Brain microvascular endothelial cell (primary cell): ENCODE data around the gene FGF12.
A peak's percentile ranks its signal among the peaks of the same experiment; 100 is the strongest.

Source experiments
- DNase-seq: peaks from one replicate; pipeline ENCODE4 v3.0.0-alpha.2; 2020
- H3K27ac ChIP-seq: fragments of 250-450 bp; sonication (Bioruptor Pico); 2 replicates; pipeline ENCODE4 v1.5.1; 2020; ENCODE audit warnings: mild to moderate bottlenecking, moderate library complexity
- H3K27me3 ChIP-seq: fragments of 250-450 bp; sonication (Bioruptor Pico); replicated peaks from 2 replicates; pipeline ENCODE4 v1.5.1; 2020; ENCODE audit warnings: mild to moderate bottlenecking
- H3K36me3 ChIP-seq: fragments of 250-450 bp; sonication (Bioruptor Pico); replicated peaks from 2 replicates; pipeline ENCODE4 v1.5.1; 2020; ENCODE audit warnings: mild to moderate bottlenecking
- H3K4me3 ChIP-seq: 2 replicates; pipeline ENCODE4 v1.5.1; 2011; ENCODE audit warnings: low read depth, mild to moderate bottlenecking, control low read depth, low read length, moderate library complexity
- in situ Hi-C: cut with HindIII; loops from 2 replicates; pipeline ENCODE4 v1.10.0; 2017; ENCODE audit warnings: low sequenced_read_pairs, low pct_ligation_motif_present
- TF ChIP-seq, protein P1 (sequence below): IDR thresholded peaks from 2 replicates; pipeline ENCODE4 v1.5.1; 2011; ENCODE audit warnings: low read depth, mild to moderate bottlenecking, moderate library complexity, low read length, control low read depth, inconsistent platforms; ENCODE audit errors: missing control alignments

Gene FGF12

GRCh38 chr3:192244591-192244990, 482.8 kb downstream of the FGF12 start:
- in situ Hi-C loops = no loop called here
- H3K36me3 ChIP-seq = no peaks in the 10 kb centered on the region
- no peaks in the 10 kb centered on the region for H3K27me3 ChIP-seq
- DNase-seq = no peak
- TF ChIP-seq, protein P1, sequence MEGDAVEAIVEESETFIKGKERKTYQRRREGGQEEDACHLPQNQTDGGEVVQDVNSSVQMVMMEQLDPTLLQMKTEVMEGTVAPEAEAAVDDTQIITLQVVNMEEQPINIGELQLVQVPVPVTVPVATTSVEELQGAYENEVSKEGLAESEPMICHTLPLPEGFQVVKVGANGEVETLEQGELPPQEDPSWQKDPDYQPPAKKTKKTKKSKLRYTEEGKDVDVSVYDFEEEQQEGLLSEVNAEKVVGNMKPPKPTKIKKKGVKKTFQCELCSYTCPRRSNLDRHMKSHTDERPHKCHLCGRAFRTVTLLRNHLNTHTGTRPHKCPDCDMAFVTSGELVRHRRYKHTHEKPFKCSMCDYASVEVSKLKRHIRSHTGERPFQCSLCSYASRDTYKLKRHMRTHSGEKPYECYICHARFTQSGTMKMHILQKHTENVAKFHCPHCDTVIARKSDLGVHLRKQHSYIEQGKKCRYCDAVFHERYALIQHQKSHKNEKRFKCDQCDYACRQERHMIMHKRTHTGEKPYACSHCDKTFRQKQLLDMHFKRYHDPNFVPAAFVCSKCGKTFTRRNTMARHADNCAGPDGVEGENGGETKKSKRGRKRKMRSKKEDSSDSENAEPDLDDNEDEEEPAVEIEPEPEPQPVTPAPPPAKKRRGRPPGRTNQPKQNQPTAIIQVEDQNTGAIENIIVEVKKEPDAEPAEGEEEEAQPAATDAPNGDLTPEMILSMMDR = no peak
- no peak overlapping the region for H3K27ac ChIP-seq
- no peak overlapping the region for H3K4me3 ChIP-seq

DNA sequence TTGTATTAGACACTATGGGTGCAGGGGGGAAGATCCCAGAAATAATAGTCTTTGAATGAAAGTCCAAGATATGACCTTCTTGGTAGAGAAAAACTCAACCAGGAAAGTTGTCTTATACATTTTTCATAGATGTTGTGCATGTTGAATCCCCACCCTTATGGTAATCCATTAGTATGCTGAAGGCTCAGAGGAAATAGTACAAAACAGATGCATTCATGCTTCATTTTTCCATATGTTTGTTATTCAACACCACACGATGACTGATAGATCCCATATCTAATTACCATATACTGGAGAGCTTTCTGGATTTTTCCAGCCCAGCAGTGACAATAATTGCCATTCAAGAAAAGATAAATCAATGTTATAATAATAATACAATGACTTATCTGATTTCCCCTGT, 487.4 kb downstream of the FGF12 start:
- Histone ChIP-seq H3K27me3 (no peaks in the 10 kb centered on the region), H3K36me3 (no peaks in the 10 kb centered on the region), H3K27ac (no peak overlapping the region), H3K4me3 (no peak overlapping the region)
- in situ Hi-C loops = no loop called here
- no peak for DNase-seq
- TF ChIP-seq, protein P1 = no peak

DNA sequence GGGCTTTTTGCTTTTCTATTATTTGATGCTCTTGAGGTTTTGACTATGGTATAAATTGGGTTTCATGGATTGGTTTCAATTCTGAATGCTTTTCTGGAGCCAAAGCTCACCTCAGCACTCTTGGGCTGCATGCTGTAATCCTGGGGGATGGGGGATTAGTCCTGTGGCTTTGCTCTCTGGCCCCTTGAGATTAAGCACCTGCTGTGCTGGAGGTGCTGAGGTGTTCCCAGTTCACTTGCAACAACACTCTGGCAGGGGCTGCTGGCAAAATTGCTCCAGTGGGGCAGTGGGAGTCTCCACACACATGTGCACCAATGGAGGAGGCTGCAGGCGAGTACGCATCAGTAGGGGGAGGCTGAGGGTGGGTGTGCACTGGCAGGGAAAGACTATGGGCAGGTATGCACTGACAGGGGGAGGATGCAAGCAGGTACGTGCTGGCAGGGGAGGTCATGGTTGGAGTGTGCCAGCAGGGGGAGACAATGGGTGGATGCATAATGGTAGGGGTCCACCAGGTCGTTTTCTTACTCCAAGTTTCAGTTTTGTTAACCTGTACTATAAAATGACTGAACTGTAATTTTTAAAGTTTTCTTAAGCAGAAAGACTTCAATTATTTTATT, 489.2 kb downstream of the FGF12 start:
- Histone ChIP-seq H3K27ac (no peak overlapping the region), H3K36me3 (no peaks in the 10 kb centered on the region), H3K27me3 (no peaks in the 10 kb centered on the region), H3K4me3 (no peak overlapping the region)
- TF ChIP-seq, protein P1 = peak; percentile 16
- in situ Hi-C loops = no loop called here
- no peak for DNase-seq

DNA sequence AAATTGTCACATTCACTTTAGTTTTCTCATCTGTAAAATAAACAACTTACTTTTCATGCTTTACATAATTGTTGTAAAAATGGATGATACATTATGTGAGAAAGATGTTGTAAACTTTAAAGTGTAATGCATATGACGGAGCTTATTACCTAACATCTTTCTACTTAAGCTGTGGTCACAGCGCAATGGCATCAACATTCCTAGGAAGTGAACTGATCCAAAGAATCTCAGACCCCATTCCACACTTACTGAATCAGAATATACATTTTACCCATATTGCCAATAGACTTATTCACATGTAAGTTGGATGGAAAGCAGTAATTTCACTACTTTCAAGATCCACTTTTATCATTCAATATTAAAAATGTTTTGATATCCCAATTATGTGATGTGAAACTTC, 497.5 kb downstream of the FGF12 start:
- Histone ChIP-seq H3K4me3 (no peak overlapping the region), H3K27me3 (no peaks in the 10 kb centered on the region), H3K27ac (no peak overlapping the region), H3K36me3 (no peaks in the 10 kb centered on the region)
- in situ Hi-C loops = no loop called here
- DNase-seq = no peak
- TF ChIP-seq, protein P1 = no peak

DNA sequence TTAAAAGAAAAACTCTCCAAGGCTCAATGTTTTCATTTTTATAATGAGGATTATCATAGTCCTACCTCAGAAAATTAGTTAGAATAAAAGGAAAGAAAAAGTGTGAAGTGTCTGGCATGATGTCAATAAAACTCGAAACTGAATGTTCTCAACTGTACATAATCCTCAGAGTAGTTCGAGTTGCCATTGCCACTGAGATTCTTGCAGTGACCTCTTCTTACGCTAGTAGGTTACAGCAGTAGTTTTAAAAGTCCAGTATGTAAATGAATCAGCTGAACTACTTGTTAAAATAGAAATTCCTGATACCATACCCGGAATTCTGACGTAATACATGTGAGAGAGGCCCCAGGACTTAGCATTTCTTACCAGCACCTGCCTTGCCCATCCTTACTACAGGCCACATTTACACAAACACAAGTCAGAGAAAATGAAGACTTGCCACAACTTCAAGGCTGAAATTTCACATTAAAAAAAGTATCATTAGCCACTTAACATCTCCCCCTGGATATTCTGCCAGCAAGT, 502.6 kb downstream of the FGF12 start:
- TF ChIP-seq, protein P1 = no peak
- Histone ChIP-seq H3K4me3 (no peak overlapping the region), H3K36me3 (no peaks in the 10 kb centered on the region), H3K27ac (no peak overlapping the region), H3K27me3 (no peaks in the 10 kb centered on the region)
- in situ Hi-C loops = no loop called here
- no peak for DNase-seq

DNA sequence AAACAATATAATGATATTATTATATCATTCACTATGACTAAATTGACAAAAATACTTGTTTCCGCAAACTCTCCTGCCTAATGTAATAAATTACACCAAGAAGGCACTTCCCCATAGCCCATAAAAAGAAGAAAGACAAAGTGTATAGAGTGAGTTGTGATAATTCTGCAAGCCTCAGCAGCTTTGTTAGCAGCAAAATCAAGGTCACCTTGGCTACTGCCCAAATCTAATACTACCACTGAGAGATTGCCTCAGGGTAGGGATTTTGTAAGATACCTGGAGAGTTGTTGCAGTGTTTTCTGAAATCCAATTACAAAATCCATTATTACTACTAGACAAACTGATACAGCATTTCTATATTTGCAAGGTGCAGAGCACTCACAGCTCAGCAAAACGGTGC, 503.5 kb downstream of the FGF12 start:
- in situ Hi-C loops = no loop called here
- TF ChIP-seq, protein P1 = no peak
- Histone ChIP-seq H3K27ac (no peak overlapping the region), H3K36me3 (no peaks in the 10 kb centered on the region), H3K27me3 (no peaks in the 10 kb centered on the region), H3K4me3 (no peak overlapping the region)
- DNase-seq = no peak
